HG03520 (cell line): Measurements from ENCODE around the gene PLA2G6.

ENCODE experiments used
- ATAC-seq: cut with Tn5 transposase; IDR thresholded peaks from one replicate; pipeline ENCODE4 v1.9.1; 2021; ENCODE audit warnings: mild to moderate bottlenecking, moderate library complexity; ENCODE audit not compliant: unreplicated experiment

PLA2G6 gene, protein sequence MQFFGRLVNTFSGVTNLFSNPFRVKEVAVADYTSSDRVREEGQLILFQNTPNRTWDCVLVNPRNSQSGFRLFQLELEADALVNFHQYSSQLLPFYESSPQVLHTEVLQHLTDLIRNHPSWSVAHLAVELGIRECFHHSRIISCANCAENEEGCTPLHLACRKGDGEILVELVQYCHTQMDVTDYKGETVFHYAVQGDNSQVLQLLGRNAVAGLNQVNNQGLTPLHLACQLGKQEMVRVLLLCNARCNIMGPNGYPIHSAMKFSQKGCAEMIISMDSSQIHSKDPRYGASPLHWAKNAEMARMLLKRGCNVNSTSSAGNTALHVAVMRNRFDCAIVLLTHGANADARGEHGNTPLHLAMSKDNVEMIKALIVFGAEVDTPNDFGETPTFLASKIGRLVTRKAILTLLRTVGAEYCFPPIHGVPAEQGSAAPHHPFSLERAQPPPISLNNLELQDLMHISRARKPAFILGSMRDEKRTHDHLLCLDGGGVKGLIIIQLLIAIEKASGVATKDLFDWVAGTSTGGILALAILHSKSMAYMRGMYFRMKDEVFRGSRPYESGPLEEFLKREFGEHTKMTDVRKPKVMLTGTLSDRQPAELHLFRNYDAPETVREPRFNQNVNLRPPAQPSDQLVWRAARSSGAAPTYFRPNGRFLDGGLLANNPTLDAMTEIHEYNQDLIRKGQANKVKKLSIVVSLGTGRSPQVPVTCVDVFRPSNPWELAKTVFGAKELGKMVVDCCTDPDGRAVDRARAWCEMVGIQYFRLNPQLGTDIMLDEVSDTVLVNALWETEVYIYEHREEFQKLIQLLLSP

DNA sequence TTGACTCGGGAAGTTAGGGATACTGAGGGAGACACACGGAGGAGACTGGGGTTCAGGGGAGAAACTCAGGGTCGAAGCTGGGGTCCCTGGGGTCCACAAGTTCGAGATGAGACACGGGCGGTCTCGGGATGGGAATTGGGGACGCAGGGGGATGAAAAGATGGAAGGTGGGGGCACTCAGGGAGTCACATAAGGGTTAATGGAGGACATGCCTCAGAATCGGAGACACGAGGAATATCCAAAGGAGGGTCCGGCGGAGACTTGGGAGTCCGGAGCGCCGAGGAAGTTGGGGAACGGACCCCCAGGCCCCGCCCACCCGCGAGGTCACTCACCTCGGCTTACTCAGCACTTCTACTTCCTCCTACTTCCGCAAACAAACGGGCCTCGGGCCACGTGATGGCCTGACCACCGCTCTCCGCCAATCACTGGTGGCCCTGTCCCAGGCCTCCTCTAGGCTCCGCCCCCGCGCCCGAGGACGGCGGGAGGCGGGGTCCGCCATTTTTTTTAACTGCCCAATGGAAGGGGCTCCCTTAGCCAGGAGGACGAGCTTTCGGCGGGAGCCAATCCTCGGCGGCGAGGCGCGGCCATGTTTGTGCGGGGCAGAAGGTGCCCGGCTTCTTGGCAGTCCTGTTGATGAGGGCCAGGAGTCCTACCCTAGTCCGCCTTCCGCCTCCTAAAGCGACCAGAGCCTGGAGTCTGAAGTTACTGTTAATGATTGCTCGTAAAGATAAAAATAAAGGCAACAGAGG, at the start of gene PLA2G6:
PLA2G6 (minus strand) TSS at position 378 of the 748 bp plus-strand sequence. CDS start 12,404 bp downstream, outside the sequence.
- ATAC-seq: peak; percentile 90

DNA sequence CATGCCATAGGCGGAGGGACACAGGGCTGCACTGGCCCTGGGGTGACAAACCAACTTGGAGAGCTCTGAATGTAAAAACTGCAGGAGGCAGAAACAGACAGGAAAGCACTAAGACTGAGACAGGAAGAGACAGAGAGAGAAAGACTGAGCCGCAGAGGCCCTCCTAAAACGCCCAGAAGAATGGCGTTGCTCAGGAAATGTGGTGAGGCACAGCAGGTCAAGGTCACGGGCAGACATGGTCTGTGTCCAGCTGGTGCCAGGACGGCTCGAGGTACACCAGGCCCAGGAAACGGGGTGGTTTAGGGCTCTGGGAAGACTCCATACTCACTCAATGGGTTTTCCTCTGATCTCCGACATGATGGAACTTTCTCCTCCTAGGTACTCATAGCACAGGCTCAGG, 49.3 kb upstream of the PLA2G6 start:
- no peak for ATAC-seq

DNA sequence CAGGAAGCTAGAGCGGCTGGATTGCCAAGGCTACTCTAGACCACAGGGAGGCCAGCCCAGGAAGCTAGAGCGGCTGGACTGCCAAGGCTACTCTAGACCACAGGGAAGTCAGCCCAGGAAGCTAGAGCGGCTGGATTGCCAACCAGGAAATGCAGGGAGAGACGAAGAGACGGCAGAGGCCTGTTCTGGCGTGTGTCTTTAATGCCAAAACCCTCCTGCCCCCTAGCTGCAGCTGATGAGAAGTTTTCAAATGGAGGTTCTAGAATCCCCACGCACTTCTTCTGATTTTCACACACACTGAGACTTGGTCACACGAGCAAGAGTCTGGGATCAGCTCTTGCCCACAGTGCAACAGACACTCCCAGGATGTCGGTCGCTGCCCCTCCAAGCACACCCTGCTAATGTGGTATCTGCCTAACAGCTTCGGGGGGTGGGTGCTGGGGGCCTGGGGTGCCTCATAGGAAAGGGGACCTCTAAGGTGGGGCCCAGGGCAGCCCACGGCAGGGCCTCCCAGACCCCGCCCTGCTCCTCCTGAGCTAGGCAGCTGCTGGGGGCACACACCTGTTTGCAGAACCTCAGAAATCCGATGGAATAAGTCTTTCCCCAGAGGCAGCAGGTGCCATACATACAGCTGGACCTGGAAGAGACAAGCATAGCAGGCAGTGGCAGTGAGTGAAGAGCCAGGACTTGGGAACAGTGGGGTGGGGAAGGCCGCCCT, 48.6 kb upstream of the PLA2G6 start:
- no peak for ATAC-seq

DNA sequence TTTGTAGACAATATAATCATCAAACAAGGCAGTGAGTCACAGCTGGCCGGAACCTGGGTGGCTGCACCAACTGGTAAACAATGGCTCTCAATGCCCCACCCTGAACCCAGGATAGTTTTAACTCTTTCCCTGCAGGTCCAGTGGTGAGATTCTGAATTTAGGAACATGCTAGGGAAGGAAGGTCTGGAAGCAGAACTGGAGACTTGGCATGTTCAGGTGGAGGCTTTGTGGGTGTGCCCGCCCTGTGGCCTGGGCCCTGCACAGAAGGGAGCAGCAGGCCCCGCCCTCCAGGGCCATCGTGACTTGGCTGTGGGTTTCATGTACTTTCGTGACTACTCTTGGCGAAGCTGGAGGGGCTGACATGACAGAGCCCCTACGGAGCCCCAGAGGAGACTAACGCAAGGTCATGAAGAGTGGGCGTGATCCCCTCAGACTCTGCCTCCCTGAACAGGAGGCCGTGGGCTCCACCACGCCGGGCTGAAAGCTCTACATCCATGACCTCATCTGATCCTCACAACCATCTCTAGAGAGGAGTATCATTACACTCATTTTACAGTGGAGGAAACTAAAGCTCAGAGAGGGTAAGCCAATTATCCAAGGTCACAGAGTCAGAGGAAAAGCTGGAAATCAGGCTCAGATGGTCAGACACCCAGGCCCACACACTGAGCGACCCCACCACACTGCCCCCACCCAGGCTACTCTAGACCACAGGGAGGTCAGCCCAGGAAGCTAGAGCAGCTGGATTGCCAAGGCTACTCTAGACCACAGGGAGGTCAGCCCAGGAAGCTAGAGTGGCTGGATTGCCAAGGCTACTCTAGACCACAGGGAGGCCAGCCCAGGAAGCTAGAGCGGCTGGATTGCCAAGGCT, 47.5 kb upstream of the PLA2G6 start:
- no peak for ATAC-seq

DNA sequence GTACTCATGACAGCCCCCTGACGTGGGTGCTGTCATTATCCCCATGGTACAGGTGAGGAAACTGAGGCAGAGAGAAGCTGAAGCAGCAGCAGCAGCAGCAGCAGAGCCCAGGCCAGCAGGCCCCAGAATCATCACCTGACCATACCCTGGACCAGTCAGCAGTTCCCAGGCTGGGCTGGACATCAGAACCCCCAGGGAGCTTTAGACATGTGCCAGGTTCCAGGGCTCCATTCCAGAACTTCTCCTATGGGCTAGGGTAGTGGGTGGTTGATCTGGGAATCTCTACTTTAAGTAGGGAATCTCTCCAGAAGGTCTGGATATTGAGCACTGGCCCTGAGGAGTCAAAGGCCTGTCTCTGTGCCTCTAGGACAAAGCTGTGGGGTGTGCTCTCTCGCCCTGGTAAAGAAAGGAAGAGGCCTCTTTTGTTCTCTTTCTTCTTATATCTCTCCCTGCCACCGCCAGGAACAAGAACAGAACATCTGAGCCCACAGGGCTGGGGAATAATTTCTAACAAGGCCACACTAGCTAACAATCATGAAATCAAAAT, 46.8 kb upstream of the PLA2G6 start:
- ATAC-seq: no peak

DNA sequence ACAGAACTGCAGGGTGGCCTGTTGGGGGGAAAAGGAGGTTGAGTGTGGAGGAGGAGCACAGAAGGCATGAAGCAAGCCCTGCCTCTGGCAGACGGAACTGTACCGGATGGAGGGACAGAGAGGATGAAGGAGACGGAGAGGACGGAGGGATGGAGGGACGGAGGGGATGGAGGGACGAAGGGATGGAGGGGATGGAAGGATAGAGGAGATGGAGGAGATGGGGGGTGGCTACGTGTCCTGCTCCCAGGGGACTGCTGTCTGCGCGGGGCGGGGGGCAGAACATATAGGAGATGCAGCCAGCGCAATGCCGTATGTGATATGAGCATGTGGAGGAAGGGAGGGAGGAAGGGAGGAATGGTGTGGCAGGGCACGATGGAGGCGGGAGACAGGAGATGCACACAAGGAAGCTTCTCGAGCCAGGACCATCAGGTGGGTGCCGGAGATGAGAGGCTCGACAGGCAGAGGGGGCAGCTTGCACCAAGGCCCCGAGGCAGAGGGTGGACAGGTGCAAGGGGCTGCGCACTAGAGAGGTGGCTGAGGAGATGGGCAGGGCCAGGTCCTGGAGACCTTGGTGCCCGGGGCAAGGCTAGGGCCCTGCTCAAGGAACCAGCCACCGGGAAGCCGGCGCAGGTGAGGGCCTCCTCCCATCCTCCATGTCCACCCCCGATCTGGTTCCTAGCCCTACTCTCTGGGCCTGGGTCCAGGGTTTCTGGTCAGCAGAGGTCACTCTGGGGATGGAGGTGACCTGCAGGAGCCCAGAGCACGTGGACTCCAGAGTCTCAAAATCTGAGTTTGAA, 45.4 kb upstream of the PLA2G6 start:
- no peak for ATAC-seq

DNA sequence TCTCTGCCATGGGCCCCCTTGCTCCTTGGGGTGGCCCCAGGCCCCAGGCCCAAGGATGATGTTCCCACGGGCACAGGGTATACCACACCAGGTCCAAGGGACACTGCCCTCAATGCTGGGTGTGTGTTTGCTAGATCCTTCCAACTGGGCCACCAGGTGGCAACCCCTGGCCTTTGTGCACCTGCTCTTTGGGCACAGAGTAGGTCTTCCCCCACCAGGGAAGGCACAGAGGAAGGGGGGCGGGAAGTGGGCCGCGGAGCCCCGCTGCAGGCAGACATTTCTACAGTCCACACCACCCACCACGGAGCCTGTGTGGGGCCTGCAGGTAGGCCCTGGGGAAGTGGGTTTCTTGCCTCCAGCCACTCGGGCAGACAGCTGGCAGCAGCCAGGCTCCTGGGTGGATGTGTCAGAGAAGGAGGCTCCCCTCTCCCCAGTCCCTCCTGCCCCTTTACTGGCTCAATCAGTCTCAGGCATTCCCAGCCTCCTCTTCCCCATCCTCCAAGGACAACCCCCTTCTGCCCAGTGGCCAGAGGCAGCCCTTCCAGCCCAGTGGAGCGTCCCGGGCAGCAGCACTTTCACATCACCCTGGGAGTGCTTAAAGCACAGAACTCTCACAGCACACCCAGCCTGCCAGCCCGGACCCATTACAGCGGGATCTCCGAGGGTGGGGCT, 41.8 kb upstream of the PLA2G6 start:
- ATAC-seq: no peak

DNA sequence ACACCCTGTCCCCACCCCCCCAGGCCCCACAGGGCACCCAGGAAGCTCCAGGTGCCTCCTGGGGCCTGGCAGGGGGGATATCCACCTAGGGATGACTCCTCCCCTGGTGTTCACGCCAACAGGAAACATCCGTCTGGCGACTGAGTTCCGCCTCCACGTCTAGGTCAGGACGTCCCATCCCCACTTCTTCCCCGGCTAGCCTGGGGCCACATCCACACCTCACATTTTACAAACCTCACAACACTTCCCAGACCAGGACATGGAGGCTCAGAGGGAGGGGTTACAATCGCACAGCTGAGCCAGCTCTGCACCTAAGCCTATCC, 41.1 kb upstream of the PLA2G6 start:
- no peak for ATAC-seq

DNA sequence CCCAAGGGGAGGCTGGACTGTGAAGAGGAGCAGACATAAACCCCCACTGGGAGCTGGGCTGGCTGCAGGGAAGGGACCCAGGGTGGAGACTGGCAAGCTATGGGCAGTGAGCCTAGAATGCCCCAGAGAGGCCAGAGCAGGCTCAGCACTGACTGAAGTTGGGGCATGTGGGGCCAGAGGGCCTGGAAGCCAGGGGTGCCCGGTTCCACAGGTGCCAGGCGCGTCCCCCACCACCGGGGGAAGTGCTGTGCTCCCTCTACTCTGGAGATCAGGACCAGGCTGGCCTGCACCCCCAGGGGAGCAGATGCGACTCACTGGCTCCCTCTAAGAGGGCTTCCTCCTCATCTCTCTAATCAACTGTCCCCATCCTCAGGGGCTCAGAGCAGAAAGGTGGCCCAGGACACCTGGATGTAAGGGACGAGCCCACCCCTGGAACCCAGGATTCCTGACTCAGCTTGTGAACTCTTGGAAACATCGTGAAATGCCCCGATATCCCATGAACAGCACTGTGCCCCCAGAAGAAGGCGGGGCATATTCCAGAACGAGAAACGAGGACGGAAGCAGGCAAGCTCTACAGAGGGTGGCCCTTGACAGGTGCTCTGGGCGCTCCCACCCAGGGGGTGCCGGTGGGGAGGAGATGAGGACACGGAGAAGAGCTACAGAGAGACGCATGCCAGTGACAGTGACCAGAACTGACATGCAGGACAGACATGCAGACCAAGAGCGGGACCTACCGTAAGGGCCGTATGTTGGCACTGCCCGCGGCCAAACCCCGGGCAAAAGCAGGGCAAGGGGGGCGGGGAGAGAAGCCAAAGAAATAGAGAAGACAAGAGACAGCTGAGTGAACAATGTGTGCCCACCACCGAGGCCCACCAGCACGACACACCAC, 40.5 kb upstream of the PLA2G6 start:
- no peak for ATAC-seq

DNA sequence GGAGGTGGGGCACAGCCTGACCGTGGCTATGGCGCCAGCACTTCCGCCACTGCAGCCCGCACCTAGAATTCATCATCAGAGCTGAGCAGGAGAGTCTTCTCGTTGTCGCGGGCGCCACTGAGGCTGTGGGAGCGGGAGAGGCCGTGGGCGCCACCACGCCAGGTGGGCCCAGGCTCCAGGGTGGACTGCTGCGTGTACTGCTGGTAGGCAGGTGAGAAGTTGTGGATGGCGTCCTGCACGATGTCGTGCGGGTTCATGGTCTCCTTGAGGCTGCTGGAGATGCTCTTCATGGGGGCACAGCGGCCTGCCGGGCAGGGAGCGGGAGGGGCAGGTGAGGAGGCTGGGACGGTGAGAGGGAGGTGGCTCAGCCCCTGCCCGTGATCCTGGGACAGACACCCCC, 39.8 kb upstream of the PLA2G6 start:
- no peak for ATAC-seq

DNA sequence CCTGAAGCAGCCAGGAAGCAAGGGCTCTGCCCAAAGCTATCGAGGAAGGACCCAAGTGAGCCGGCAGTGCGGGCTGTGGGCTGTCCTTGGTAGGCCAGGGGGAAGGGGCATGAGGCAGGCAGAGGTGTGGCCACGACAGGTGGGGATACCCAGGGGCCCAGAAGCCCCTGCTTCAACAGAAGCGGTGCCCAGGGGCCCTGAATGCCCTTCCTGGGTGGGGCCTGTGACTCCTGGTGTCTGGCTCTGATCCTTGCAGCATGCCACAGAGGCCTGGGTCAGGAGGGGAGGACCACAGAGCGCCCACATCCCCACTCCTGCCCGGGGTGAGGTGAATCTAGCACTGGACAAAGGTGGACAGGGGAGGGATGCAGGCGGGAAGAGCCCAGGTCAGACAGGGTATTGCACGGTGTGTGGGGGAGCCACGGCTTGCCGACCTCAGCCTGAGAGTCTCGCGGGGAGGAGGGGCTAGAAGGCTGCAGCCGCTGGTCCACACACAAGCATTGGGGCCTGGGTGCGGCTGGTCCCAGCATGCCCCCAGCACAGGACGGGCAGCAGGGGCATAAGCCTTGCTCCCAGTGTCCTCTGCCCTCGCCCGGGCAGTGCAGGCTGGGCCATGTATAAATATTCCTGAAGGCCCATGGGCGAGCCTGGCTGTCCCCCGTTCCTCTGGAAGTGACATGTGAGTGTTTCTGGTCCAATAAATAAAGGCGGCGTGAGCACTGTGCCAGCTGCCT, 39.2 kb upstream of the PLA2G6 start:
- ATAC-seq: no peak

DNA sequence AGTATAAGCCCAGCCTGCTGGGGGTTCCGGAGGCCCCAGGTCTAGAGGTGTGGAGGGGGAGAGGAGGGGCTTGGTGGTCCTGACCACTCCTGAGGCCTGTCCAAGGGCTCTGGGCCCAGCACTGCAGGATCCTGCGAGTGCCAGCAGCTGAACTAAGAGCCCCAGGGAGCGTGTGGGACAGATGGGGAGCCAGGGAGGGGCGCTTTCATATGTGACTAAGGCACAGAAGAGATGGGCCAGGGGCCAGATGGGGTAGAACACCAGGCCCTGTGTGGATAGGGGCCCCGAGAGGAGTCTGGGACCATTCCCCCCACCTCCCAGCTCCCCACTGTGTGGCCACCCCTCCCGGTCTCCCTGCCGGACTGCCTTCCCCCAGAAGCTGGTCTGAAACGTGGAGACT, 38.5 kb upstream of the PLA2G6 start:
- no peak for ATAC-seq

DNA sequence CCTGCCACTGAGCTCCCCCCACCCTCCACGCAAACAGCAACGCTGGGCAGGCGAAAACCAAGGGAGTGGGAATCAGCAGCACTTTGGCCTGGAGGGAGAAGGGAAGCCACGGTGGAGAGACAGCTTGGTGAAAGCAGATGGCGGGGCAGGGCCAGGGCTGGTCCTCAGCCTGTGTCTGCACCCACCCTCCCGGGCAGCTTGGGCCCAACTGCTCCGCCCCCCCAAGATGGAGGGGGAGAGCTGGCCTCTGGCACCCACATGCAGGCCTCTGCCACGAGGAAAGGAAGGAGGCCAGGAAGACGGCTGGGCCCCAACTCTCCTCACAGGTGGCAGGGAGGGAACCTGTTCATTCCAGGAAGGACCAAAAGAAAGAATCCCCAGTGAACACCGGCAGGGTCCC, 38.0 kb upstream of the PLA2G6 start:
- no peak for ATAC-seq

DNA sequence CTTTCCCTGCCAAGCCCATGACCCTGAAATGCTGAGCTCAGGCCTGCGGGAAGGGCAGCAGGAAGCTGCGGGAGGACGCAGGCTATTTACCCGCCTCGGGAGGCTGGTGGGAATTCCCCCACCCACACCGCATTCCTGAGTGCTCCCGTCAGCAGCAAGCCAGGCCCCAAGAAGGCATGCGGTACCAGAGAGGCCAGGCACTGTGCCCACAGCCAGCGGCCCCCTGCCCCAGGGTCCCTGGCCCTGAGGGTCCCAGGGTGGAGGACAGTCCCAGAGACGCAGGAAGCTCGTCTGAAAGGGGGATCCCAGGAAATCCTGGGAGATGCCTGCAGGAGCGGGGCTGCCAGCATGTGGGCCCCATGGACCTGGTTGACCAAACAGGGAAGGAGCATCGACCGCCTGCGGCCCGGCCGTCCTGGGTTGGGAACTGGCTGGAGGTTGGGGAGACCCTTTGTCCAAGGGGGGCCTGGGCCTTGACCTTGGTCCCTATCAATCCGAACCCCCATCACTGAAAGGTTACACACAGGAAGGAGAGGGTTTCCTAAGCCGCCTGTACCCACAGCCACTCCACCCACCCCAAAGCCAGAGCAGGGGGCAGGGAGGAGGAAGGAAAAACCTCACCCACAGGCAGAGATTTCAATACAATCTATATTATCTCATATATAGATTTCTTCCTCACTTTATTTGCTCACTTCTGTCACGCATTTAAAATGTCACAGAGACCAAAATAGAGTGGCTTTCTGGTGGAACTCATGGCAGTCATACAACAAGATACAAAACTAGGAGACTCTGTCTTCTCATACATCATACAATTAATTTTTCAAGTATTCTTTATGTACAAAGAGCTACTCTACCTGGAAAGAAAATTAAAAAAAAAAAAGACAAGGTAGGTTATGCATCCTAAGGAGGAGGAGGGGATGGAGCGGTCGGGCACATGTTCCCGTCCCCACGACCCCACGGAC, 37.3 kb upstream of the PLA2G6 start:
- ATAC-seq: no peak

DNA sequence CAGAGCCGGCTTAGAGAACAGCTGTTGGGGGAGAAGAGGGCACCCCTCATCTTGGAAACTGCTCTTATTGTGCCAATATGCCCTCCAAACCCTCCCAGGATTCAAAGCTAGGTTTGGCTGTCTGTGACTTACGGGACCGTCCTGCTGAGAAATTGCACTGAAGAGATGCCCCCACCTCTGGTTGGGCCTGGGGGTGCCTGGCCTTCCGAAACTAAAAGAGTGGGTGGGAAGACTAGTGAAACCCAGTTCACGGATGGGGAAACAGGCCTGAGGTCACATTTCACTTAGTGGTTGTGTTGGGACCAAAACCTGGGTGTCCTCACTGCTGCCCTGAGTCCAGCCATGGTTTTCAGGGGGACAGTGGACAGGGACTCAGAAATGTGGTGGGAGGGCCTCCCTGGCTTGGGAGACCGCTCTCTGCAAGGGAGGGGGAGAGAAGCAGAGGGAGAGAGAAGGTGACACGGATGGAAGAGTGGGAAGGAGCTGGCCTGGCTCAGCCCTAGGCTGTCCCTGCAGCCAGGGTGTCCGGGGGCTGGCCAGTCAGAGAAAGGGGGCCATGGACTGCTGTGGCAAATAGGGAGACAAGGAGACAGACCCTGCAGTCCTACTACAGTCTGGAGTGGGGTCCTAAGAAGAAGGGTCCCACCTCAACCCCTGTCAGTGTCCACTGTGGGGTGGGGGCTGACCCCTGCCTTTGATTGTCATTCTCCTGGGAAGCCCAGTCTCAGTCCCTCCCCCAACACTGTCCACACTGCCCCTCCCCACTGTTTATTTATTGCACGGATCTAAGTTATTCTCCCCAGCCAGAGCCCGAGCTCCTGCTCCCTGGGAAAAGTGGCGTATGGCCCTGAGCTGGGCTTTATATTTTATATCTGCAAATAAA, 33.8 kb upstream of the PLA2G6 start:
- no peak for ATAC-seq
